Stromal cell of bone marrow (primary cell): ENCODE measurements around the gene NDST1.

Experiments
- DNase-seq: peaks from one replicate; pipeline ENCODE4 v3.0.0-alpha.2; 2012; ENCODE audit warnings: low read depth

The NDST1 gene

GRCh38 chr5:150523472-150524350 lies 15.8 kb downstream of the NDST1 start:
- no peak for DNase-seq

DNA sequence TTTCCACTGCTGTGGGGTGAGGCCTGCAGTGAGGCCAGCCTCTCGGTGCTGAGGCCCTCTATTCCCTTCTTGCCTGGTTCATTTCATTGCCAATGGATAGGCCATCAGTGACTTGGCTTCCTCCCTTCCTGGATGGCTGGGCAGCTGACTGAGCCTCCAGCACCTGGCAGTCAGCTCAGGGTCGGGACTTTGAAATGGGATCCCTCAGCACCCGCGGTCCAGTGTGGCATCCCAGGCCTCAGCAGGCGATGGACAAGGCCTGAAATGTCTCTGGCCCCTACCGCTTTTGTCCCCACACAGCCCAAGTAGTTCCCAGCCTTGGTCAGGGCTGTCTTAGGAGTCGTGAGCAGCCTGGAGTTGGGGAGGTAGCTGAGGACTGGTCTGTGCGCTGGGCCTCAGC lies 17.2 kb downstream of the NDST1 start:
- no peak for DNase-seq

- DNase-seq = no peak
Observed at GRCh38 chr5:150525781-150526180, 17.9 kb downstream of the NDST1 start.

DNA sequence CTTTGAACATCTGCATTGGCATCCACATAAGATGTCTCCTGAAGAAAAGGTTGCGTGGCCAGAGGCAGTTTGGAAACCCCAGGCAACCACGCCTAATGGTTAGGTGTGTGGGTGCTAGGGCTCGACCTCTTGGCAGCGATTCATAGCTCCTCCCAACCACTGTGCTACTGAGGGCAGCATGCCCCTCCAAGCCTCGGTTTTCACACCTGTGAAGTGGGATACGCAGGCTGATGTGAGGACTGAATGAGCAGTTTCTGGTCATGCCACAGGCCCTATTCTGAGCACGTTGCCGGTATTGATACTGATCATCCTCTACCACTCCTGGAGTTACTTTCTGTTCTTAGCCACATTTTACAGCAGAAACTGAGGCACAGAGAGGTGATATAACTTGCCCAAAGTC lies 19.1 kb downstream of the NDST1 start:
- DNase-seq = no peak

DNA sequence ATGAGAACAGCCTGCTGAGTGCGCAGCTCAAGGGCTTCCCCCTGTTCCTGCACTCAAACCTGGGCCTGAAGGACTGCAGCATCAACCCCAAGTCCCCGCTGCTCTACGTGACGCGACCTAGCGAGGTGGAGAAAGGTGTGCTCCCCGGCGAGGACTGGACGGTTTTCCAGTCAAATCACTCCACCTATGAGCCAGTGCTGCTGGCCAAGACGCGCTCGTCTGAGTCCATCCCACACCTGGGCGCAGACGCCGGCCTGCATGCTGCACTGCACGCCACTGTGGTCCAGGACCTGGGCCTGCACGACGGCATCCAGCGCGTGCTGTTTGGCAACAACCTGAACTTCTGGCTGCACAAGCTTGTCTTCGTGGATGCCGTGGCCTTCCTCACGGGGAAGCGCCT lies 19.9 kb downstream of the NDST1 start:
- no peak for DNase-seq

DNA sequence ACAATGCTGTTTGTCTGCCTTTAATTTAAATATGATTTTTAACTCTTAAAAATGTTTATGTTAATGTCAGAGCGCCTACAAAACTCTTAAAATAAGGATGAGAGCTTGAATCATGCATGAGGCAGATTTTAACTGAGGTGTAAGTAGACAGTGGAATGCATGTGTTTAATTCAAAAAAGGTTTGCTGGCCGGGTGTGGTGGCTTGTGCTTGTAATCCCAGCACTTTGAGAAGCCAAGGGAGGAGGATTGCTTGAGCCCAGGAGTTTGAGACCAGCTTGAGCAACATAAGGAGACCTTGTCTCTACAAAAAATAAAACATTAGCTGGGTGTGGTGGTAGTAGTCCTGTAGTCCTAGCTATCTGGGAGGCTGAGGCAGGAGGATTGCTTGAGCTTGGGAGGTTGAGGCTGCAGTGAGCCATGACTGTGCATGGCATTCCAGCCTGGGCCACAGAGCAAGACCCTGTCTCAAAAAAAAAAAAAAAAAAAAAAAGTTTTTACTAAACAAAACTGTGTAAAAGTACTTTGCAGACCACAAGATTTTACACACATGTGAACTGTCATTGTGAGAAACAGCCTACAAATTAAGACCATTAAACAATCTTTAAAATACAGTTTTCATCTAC lies 21.1 kb downstream of the NDST1 start:
- DNase-seq = no peak

DNA sequence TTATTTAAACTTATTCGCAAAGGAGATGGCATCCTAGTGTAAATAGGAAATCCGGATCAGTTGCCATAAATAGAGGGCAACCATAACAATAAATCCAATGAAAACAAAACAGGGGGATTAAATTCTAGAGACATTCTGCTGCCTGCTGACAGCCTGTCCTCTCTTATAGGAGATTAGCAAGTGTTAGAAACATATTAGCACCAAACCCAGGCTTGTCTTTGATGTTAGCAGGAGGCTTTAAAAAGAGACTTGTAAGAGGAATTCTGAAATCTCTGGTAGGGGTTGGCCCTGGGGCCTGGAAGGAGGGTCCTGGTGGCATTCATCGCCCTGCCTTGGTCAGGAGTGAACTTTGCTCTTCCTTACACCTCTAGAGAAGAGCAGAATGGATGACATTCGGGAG lies 21.6 kb downstream of the NDST1 start:
- DNase-seq = no peak

GRCh38 chr5:150530423-150530822 lies 22.5 kb downstream of the NDST1 start:
- DNase-seq = no peak

- no peak for DNase-seq
Observed at GRCh38 chr5:150530951-150531588, 23.1 kb downstream of the NDST1 start.

DNA sequence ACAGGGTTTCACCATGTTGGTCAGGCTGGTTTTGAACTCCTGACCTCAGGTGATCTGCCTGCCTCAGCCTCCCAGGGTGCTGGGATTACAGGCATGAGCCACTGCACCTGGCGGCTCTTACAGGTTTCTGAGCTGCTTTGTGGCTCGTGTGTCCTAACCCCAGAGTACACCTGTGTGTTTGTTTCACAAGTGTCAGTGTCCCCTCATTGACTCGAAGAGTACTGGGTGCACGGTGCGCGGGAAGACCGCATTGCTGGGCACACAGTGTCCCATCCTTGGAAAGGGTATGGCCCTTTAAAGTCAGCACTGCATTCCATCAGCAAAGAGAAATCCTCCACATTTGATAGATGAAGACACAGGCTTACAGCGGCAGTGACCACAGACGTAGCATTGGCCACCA lies 23.8 kb downstream of the NDST1 start:
- no peak for DNase-seq

- DNase-seq = no peak
Observed at GRCh38 chr5:150532151-150532550, 24.2 kb downstream of the NDST1 start.

GRCh38 chr5:150532996-150533395 lies 25.1 kb downstream of the NDST1 start:
- no peak for DNase-seq

DNA sequence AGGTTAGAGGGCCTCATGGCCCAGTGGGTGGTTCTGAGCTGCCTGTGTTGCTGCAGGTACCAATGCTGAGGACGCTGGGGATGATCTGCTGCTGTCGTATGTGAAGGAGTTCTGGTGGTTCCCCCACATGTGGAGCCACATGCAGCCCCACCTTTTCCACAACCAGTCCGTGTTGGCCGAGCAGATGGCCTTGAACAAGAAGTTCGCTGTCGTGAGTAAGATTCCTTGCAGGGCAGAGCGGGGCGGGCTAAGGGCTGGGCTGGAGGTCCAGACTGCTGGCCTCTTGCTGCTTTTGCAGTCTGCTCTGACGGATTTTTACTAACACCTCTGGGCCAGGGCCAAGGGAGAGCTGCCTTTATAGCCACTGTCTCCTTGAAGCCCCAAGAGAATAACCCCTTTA lies 26.9 kb downstream of the NDST1 start:
- DNase-seq = no peak

- no peak for DNase-seq
Observed at GRCh38 chr5:150535611-150536010, 27.7 kb downstream of the NDST1 start.

DNA sequence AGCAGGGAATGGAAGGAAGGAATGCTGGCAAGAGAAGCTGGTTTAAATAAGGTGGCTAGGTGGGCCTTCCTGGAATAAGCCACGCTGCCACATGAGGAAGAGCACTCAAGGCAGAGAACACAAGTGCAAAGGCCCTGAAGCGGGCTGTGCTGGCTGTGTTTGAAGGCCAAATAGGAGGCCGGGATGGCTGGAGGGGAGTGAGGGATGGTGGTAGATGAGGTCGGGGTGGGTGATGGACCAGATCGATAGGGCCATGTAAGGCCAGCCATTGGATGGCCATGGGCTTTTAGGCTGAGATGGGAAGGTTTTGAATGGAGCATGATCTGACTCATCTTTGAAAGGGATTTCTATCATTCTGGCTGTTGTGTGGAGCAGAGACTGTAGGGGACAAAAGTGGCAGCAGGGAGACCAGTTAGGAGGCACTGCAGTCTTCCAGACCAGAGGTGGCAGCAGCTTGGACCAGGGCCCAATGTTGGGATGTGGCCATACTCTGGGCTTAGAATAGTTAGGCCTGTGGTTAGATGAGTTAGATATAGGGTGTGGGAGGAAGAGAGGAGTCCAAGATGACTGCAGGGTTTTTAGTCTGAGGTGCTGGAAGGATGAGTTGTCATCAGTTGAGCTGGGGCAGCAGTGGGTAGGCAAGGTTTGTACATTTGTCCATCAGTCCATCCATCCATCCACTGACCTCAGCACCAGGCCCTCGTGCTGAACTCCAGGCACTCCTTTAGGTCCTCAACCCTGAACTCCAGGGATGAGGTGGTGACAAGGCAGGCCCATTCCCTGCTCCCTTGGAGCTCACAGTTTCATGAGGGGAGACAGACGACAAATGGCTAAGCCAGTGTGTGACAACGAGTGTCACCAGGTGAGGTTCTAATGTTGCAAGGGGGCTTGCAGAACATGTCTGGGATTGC lies 30.3 kb downstream of the NDST1 start:
- DNase-seq = peak; percentile 41

DNA sequence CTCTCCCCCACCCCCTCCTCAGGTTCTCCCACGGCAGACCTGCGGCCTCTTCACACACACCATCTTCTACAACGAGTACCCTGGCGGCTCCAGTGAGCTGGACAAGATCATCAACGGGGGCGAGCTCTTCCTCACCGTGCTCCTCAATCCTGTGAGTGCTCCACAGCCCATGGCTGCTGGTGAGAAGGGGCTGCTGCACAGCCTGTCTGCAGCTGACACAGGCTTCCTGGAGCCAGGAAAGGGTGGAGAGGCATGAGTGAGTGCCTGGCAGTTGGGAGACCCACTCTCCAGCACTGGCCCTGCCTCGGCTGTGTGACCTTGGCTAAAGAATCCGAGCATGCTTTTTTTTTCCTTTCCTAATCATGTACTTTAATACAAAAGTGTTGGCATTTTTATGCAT lies 31.3 kb downstream of the NDST1 start:
- DNase-seq = no peak

- no peak for DNase-seq
Observed at GRCh38 chr5:150540042-150540441, 32.1 kb downstream of the NDST1 start.

- peak; percentile 76 for DNase-seq
Observed at GRCh38 chr5:150540615-150541396, 32.9 kb downstream of the NDST1 start.

GRCh38 chr5:150541397-150541675 lies 33.4 kb downstream of the NDST1 start:
- DNase-seq = no peak

GRCh38 chr5:150541895-150542294 lies 34.0 kb downstream of the NDST1 start:
- no peak for DNase-seq

DNA sequence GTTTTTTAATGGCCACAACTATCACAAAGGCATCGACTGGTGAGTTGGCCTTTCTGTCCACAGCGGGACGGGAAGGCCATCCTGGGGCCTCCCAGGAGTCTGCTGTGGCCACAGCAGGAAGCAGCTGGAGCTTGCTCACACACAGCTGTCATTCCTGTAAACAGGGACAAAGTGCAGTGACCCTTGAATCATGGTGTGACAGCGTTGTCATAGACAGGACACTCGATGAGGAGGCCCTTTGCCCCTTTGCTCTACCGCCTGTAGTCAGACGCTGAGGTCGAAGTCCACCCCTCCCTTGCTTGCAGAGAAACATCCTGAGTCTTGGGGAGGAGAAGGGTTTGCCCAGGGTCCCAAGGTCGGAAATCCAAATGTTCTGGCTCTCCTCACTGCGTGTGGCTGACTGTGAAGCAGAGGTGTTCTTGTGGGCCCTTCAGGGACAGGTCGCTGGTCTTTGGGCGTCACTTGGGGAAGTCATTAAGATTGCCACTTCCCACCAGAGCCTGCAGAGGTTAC lies 35.1 kb downstream of the NDST1 start:
- DNase-seq = no peak
